Islet of Langerhans (tissue), 1 donor: ENCODE measurements around the gene ZBTB38.

Source experiments
- FAIRE-seq: peaks from one replicate; lab custom pipeline; 2011; peaks lifted over from hg19 to GRCh38; lab: Jason Lieb, UNC

Gene ZBTB38

DNA sequence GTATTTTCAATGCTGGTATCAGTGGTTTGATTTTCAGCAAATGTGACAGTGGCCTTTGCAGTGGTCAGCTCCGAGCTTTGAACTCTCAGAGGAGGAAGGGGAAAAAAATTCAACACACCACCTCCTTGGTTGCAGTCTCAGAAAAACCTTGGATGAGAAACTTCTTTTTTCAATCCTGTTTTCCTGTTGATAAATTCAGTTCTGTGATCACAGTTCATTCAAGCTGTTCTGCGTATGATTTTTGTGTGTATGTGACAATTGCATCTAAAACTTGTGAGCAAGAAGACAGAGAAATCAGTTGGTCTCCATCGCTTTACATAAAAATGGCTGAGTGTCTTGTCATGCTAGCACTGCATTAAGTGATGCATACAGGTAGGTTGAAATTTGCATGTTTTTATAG is 19.2 kb downstream of the ZBTB38 start:
- peak; percentile 73 for FAIRE-seq

GRCh38 chr3:141388395-141388794 is 20.1 kb downstream of the ZBTB38 start:
- peak; percentile 47 for FAIRE-seq

DNA sequence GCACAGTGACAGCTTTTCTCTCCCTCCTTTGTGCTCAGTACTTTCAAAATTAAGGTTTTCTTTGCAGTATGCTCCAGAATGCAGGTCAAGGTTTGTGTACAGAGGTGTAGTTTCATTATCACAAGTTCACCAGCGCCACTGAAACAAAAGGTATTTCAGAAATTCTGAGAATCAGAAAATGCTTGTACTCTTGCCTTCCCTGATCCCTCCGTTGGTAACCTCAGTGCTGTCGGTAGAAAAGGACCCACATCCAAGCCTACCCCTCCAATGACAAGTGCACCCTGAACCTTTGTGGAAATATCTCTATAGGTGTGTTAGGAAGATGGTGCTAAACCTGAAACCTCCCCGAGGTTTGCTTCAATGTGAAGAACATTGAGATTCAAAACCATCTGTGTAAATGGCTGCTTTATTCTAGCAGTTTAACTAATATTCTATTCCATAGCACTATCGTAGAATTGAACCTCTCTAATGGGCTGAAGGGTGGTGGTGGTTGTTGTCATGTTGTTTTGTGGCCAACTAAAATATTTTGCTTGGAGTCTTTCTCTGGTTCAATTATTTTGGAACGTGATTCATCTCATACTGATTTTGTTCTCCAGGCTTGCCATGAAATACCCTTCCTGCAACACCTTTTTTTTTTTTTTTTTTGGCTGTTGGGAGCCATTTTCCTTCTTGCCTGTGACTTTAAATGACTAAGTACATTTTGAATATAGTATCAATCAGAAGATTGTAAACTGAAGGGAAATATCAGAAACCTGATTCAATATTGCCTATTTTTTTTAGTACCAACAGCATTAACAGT is 20.7 kb downstream of the ZBTB38 start:
- no peak for FAIRE-seq

DNA sequence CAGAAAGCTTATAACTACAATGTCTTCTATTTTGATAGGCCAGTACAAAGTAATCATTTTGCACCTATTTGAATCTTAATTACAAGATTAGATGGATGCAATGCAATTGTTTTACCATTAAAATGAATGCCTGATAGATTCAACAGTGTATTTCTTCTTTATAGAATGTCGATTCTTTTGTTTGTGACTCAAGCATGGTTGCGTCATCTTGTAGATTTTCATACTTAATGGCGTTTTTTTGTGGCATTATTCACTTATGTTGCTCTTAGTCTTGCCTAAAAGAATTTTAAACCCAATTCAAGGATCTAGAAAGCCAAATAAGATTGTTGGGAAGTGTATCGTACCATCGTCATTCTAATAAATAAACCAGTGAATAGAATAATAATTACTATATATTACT is 21.4 kb downstream of the ZBTB38 start:
- no peak for FAIRE-seq

- FAIRE-seq = no peak
Measured at GRCh38 chr3:141390747-141391146, 22.4 kb downstream of the ZBTB38 start.

- FAIRE-seq = no peak
Measured at GRCh38 chr3:141391298-141391990, 23.1 kb downstream of the ZBTB38 start.

DNA sequence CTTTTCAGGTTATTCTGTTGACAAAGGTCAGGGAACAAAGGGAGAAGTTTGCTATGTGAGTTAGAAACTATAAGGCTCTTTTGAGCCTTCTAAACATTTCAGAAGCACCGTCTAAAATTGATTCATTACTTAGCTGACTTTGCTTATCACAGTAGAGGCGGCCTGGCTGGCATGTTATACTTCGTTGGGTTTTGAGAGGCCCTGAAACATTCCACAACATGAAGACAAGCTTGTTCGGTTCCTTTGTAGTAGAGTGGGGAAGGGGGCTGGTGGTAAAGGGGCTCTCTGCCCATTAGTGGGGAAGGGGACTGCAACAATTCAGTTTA is 23.6 kb downstream of the ZBTB38 start:
- FAIRE-seq = no peak

DNA sequence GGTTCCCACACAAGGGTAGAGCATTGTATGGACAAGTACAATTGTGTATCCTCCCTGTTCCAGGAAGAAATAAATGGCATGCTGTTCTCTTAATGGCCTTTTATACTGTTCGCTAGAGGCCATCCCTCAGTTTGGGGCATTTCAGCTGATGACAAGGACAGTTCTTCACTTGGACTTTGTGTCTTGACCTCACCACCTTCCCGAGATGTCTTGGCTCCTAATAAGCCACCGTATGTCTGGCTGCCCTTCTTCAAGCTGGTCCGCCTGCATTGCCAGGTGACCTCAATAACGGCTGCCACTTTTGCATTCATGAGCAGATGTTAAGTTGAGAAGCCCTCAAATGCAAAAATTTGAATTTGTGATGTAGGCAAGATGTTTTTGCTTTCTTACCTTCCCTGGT is 24.1 kb downstream of the ZBTB38 start:
- FAIRE-seq = no peak

DNA sequence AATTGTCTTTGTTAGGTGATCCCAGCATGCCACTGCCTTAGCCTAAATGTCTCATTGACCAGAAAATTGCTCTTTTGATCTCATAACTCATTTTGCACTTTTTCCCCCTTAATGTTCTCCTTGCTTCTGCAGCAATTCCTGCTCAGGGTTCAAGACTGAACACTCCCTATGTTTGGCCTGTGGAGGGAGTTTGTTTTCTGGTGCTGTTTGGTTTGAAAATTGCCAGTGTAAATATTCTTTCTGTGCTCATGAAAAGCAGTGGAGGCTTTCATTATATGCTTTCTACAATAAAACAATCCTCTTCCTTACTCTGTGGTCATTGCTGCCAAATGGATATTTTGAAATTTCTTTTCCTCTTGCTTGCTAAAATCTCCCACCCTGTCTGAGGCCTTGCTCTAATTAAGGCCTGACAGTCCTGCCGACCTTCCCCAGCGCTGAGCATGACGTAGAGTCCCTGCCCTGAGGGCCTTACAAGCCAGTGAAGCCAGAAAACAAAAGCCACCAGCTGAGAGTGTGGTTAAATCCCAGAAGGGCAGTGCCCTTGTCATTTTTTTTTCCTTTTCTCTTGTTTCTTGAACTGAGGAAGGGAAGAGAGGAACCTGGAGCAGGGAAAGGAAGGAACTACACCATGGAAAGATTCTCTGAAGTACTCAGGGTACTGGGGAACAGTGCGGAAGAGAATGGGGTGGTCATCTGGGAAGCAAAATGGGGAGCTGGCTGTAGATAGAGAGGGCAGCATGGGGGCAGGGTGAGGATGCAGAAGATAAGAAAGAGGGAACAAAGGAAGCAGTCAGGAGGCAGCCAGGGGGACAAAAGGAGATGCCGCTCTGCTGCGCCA is 24.8 kb downstream of the ZBTB38 start:
- FAIRE-seq = no peak

DNA sequence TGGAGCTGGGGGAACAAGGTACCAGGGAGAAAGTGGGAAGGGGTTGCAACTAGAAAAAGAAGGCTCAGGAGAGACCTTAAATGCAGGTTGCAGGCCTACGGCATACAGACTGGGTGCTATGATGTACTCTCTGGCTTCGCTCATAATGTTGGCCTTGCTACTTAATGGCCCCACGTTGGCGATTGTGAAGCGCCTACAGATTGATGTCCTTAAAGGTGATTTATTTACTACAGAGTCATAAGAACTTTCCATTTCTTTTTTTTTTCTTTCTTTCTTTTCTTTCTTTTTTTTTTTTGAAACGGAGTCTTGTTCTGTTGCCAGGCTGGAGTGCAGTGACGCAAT is 25.4 kb downstream of the ZBTB38 start:
- FAIRE-seq = no peak

- no peak for FAIRE-seq
Measured at GRCh38 chr3:141394560-141394959, 26.3 kb downstream of the ZBTB38 start.

DNA sequence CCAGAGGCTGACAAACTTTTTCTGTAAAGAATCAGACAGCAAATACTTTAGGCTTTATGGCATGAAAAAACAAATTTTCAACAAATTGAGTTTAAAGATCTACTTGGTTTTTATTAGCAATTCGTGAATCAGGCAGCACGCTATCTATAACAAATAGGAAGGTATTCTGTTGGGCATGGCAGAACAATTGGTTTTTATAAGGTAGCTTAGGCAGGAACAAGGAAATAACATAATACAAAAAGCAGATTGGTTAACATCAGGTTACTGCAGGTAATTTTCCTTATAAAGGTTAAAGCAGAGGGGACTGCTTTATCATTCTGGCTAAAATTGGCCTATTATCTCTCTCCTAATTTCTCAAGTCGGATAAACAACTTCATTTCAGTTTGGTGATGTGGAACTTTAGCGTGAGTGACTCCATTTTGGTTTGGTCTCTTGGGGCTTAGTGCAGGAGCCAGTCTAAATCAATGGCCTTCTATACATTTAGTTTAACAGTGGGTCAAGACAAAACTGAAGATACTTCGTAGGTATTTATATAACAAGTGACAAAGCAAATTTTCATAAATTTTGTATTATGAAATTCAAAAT is 26.8 kb downstream of the ZBTB38 start:
- no peak for FAIRE-seq

- FAIRE-seq = no peak
Measured at GRCh38 chr3:141397996-141398395, 29.7 kb downstream of the ZBTB38 start.

DNA sequence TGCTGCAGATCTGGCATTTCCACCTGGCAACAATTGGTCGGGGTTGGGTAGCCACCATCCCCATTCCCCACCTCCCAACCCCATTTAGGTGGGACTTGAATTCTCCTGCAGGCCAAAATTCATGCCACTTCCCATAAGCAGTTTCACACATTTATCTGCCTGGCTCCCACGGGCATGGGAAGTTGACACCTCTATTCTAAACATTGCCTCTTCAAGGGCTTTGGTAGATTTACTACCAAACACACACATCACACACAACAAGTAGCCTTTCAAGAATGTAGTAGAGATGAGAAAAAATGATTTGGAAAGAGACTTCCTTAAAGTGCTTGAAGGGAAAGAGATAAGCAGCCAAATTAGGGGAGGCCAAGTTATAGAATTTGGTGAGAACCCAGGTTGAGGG is 30.9 kb downstream of the ZBTB38 start:
- no peak for FAIRE-seq

- no peak for FAIRE-seq
Measured at GRCh38 chr3:141400073-141400971, 32.0 kb downstream of the ZBTB38 start.

DNA sequence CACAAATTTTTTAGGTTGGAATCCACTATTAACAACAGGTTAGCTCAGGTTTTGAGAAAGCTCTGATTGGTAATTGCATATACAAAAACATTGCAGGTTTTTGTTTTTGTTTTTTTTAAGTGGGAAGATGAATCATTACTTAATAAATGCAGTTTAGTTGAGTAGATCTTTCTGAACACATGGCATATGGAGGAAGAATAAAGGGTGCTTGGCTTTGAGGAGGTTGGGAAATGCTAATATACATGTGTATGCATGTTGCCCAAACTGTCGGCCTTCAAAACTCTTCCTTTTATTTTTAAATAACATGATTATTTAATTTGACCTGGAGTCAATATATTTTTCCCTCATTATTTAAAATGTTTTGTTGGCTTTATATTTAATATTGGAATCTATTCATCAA is 32.8 kb downstream of the ZBTB38 start:
- peak; percentile 82 for FAIRE-seq

- no peak for FAIRE-seq
Measured at GRCh38 chr3:141401573-141402475, 33.5 kb downstream of the ZBTB38 start.

- FAIRE-seq = no peak
Measured at GRCh38 chr3:141402476-141403171, 34.3 kb downstream of the ZBTB38 start.

DNA sequence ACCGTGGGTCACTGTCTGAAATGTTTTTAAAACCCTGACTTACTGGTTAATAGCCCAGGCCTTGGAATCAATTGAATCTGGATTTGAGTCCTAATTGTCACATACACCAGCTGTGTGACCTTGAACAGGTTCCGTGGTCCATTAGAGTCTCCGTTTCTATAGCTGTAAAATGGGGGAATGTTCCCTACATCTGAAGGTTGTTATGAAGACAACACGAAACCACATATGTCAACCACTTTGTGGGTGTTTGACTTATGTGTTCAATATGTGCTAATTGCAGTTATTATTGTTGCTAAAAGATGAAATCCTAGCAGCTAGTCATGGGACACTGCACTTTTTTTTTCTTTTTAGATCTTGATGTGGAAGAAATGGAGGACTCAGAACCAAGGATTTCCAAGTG is 35.3 kb downstream of the ZBTB38 start:
- FAIRE-seq = no peak

- no peak for FAIRE-seq
Measured at GRCh38 chr3:141405025-141405424, 36.7 kb downstream of the ZBTB38 start.
